ENCODE data around the gene DHX58. TPM values are rescaled to one million over a fixed set of nuclear protein-coding genes. Genes with fewer than 3 reads are reported as not detected.

DHX58 gene
- total RNA-seq, 1 experiment from 2014 or later: 5.7 TPM

DNA sequence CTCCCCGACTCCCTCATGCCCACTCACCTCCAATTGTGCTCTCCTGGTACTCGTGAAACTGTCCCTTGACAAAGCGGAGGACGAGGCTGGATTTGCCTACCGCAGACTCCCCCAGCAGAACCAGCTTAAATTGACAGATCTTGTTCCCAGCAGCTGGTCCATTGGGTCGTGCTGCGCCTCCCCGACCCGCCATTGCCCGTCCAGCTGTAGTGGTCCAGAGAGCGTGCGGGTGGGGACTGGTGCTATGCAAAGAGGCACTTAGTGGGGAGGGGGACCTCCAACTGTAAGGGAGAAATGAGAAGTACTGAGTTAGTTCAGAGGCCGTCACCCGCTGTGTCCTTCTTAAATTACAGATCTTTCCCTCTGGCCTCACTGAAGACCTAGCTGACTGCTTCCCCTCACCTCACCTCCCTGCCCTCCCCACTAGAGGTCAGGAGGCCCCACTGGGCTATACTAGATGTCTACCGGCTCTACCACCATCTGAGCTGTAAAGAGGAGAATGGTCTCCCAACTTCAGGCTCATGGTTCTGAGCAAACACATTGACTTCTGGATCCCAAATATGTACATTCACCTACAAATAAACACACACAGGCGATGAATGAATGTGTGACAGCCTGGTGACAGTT, 17.9 kb upstream of the DHX58 start:
- DNase-seq (ENCODE audit: low read depth): no peak

DNA sequence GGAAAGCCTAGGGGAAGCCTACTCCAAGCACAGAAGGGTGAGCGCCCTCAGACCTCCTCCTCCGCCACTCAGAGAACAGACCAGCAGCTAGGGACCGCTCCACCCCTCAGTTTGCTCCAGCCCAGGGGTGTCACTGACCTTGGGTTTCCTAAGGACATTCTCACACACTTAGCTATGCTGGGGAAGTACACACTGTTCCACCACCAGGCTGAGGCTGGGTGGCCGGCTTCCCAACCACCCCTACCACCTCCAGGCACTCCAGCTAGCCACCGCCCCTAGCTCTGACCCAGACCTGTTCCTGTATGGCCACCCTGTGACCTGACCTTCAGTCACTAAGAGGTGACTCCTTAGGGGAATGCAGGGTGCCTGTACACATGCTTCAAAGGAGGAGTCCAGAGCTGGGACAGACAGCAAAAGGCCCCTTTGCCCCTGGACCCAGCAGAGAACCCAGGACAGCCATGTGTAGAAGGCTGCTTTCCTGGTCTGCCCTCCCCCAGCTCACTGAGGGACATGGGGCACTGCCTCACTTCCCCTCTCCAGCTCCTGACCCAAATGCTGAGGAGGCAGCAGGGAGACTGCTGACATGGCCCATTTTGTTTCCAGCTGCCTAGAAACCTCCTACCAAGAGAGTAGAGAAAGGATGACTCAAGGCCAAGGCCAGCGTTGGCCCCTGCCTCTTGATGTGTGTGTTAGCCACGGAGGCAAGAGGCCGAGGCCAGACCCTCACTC, 16.8 kb upstream of the DHX58 start:
- no peak for DNase-seq (ENCODE audit: low read depth)

- no peak for DNase-seq (ENCODE audit: low read depth)
Measured at GRCh38 chr17:42127414-42127813, 14.9 kb upstream of the DHX58 start.

GRCh38 chr17:42126836-42127235, 14.3 kb upstream of the DHX58 start:
- no peak for DNase-seq (ENCODE audit: low read depth)

GRCh38 chr17:42125565-42125964, 13.1 kb upstream of the DHX58 start:
- DNase-seq (ENCODE audit: low read depth): no peak

DNA sequence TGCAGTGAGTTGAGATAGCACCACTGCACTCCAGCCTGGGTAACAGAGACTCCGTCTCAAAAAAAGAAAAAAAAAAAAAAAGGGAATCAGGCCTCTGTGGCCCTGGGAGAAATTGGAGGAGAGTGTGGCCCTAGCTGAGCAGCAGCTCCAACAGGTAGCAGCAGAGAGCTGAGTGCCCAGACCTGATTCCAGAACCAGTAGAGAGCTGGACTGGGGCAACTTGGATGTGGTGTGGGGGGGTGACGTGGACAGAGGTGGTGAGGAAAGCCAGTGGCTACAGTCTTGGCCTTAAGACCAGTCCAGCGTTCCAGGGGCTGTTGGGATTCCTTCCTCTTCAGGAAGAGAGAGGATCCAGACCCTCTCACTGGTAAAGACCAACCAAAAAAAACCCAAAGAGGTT, 11.7 kb upstream of the DHX58 start:
- no peak for DNase-seq (ENCODE audit: low read depth)

DNA sequence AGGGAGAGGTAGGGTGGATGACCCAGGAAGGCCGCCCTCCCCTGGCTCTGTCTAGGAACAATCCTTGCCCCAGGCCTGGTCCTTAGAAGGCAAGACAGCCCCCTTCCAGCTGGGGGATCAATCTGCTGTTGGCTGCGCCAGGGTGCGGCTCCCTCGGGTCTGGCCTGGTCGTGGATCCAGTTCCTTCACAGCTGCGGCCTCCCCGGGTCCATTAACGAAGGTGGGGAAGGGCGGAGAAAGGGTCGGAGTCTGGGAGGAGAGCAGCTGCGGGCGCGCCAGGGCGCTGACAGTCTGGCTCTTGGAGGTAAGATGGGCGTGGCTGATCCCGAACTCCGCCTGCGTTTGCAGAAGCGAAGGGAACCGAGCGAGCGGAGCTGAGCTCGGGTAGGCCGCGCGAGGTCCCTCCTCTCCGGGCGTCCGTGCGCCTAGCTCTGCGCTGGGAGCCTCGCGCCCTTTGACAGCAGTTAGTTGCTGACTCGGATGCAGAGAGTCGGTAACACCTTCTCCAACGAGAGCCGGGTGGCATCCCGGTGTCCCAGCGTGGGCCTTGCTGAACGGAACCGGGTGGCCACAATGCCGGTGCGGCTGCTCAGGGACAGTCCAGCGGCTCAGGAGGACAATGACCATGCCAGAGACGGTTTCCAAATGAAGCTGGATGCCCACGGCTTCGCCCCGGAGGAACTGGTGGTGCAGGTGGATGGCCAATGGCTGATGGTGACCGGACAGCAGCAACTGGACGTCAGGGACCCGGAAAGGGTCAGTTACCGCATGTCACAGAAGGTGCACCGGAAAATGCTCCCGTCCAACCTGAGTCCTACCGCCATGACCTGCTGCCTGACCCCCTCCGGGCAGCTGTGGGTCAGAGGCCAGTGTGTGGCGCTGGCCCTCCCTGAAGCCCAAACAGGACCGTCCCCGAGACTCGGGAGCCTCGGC, 10.1 kb upstream of the DHX58 start, which contains the start of gene HSPB9:
Gene HSPB9 (plus strand): TSS at position 434 of the 933 bp plus-strand sequence. CDS start 47 bp downstream, at position 481.
- no peak for DNase-seq (ENCODE audit: low read depth)

- DNase-seq (ENCODE audit: low read depth): peak; percentile 79
Measured at GRCh38 chr17:42120770-42121769, 8.6 kb upstream of the DHX58 start, which contains the start of gene KAT2A. TSS of gene KAT2A (minus strand) at chr17:42121367. CDS start at chr17:42121304, 63 bp downstream.

GRCh38 chr17:42120161-42120769, 7.8 kb upstream of the DHX58 start:
- DNase-seq (ENCODE audit: low read depth): no peak

DNA sequence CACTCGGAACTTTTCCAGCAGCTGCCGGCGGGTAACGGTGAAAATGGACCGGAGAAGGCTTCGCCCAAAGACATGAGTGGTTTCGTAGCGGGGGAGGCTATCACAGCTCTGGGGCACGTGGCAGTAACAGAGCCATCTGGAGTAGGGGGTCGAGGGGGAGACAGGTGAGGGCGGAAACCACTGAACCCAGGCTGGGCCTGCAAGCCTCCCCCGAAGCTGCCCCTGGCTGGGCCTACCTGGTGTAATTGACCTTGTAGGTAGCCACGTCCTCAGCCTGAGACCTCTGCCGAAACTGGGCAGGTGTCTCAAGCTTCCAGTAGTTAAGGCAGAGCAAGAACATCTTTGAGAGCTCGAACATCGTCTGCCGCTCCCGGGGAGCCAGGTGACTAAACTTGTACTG, 6.8 kb upstream of the DHX58 start:
- no peak for DNase-seq (ENCODE audit: low read depth)

DNA sequence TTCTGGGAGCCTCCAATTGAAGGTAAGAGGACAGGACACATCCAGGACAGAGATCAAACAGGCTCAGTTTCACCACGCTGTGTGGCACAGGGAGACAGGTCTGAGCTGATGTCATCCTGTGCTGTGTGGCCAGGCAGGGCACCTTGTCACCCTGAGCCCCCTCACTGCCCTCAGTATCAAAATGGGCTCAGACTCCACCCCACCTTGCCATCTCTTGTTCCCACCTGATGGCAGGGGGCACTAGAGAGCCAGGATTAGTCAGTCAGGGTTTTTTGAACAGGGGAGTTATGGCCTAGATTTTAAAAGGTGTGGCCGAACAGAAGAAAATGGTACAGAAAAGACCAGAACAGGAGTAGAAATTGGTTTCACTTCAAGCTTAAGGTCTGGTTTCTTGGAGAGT, 6.0 kb upstream of the DHX58 start:
- DNase-seq (ENCODE audit: low read depth): peak; percentile 30

DNA sequence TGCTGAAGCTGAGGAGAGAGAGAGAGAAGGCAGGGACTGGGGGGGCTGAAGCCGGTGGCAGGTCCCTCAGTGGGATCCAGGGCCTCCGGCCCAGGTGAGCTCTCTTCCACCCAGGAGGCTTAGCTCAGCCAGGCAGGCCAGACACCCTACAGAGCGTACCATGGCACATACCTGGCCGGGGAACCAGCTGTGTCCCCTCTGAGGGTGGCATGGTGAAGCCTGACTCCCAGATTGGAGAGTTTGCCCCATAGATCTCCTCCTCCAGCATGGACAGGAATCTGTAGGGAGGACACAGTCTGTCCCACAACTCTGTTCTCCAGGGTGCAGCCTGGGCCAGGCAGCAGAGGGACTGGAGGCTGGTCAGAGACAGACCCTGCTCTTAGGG, 5.6 kb upstream of the DHX58 start:
- DNase-seq (ENCODE audit: low read depth): no peak

DNA sequence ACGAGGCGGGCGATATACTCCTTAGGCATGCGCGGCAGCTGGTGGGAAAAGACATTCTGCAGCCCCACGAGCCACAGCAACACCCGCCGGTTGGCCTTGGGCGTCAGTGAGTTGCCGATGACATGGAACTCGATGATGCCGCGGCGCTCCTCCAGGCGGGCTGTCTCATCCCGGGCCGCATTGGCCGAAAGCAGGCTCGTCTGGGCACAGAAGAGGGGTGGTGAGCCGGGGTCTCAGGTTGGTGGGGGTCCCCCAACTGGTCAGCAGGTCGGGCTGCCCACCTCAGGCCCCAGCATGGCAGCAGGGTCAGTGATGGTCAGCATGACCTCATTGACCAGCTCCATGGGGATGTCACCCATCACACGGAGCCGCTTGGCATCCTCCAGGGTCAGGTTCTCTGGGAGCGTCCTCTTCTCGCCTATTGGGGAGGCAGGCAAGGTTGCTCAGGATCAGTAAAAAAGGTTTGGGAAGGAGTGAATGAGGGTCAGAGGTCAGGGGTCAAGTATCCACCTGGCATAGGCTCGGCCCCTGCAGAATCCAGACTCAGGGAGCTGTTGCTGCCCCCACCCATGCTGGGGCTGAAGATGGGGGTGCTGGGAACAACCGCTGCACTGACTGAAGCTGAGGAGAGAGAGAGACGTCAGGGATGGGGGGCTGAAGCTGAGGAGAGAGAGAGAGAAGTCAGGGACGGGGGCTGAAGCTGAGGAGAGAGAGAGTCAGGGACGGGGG, 5.0 kb upstream of the DHX58 start:
- no peak for DNase-seq (ENCODE audit: low read depth)

DNA sequence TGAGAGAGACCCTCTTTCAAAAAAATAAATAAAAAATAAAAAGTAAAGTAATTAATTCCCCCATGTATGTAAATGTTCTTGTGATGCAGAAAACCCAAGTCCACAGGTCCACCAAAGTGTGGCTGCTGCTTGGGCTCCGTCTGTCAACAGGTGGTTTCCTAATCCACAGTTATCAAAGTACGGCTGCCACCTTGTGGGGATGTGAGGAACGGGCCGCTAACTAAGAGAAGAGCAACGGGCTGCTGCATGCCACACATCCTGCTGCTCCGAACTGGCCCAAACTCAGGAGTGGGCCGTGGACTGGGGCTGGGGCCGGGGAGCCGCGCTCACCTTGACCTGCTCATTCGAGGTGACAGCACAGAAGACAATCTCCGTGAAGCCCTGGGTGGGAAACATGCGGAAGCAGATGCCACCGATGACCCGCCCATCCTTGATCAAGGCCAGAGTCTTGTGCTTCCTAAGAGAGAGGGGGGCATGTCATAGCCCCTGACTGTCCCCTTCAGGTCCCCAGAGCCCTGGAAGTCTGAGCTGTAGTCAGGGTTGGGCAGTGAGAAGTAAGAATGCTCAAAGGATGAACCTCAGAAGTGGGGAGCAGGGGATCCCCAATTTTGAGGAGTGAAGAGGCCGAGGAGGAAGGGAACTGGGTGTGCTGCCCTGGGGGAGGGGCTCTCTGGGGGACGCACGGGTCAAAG, 4.3 kb upstream of the DHX58 start:
- DNase-seq (ENCODE audit: low read depth): peak; percentile 77

- no peak for DNase-seq (ENCODE audit: low read depth)
Measured at GRCh38 chr17:42114118-42114517, 1.6 kb upstream of the DHX58 start.

- DNase-seq (ENCODE audit: low read depth): no peak
Measured at GRCh38 chr17:42113293-42114069, 967 bp upstream of the DHX58 start.

- no peak for DNase-seq (ENCODE audit: low read depth)
Measured at GRCh38 chr17:42111871-42112551, 503 bp downstream of the DHX58 start.

GRCh38 chr17:42111265-42111636, 1.3 kb downstream of the DHX58 start:
- no peak for DNase-seq (ENCODE audit: low read depth)

Measured in HT1080 (cell line).